ENCODE measurements around the gene ZSWIM1. TPM values are rescaled to one million over a fixed set of nuclear protein-coding genes. Genes with fewer than 3 reads are reported as not detected.

The ZSWIM1 gene
- total and polyA plus RNA-seq, 2 of the 8 experiments (the other 6 are each of a cell fraction or from before 2014, with no cell fraction given) = 14.1 to 15.6 TPM

GRCh38 chr20:45911486-45912343 is 30.7 kb downstream of the ZSWIM1 start, which contains the start of gene PLTP (continued):
- TF ChIP-seq, protein P1, sequence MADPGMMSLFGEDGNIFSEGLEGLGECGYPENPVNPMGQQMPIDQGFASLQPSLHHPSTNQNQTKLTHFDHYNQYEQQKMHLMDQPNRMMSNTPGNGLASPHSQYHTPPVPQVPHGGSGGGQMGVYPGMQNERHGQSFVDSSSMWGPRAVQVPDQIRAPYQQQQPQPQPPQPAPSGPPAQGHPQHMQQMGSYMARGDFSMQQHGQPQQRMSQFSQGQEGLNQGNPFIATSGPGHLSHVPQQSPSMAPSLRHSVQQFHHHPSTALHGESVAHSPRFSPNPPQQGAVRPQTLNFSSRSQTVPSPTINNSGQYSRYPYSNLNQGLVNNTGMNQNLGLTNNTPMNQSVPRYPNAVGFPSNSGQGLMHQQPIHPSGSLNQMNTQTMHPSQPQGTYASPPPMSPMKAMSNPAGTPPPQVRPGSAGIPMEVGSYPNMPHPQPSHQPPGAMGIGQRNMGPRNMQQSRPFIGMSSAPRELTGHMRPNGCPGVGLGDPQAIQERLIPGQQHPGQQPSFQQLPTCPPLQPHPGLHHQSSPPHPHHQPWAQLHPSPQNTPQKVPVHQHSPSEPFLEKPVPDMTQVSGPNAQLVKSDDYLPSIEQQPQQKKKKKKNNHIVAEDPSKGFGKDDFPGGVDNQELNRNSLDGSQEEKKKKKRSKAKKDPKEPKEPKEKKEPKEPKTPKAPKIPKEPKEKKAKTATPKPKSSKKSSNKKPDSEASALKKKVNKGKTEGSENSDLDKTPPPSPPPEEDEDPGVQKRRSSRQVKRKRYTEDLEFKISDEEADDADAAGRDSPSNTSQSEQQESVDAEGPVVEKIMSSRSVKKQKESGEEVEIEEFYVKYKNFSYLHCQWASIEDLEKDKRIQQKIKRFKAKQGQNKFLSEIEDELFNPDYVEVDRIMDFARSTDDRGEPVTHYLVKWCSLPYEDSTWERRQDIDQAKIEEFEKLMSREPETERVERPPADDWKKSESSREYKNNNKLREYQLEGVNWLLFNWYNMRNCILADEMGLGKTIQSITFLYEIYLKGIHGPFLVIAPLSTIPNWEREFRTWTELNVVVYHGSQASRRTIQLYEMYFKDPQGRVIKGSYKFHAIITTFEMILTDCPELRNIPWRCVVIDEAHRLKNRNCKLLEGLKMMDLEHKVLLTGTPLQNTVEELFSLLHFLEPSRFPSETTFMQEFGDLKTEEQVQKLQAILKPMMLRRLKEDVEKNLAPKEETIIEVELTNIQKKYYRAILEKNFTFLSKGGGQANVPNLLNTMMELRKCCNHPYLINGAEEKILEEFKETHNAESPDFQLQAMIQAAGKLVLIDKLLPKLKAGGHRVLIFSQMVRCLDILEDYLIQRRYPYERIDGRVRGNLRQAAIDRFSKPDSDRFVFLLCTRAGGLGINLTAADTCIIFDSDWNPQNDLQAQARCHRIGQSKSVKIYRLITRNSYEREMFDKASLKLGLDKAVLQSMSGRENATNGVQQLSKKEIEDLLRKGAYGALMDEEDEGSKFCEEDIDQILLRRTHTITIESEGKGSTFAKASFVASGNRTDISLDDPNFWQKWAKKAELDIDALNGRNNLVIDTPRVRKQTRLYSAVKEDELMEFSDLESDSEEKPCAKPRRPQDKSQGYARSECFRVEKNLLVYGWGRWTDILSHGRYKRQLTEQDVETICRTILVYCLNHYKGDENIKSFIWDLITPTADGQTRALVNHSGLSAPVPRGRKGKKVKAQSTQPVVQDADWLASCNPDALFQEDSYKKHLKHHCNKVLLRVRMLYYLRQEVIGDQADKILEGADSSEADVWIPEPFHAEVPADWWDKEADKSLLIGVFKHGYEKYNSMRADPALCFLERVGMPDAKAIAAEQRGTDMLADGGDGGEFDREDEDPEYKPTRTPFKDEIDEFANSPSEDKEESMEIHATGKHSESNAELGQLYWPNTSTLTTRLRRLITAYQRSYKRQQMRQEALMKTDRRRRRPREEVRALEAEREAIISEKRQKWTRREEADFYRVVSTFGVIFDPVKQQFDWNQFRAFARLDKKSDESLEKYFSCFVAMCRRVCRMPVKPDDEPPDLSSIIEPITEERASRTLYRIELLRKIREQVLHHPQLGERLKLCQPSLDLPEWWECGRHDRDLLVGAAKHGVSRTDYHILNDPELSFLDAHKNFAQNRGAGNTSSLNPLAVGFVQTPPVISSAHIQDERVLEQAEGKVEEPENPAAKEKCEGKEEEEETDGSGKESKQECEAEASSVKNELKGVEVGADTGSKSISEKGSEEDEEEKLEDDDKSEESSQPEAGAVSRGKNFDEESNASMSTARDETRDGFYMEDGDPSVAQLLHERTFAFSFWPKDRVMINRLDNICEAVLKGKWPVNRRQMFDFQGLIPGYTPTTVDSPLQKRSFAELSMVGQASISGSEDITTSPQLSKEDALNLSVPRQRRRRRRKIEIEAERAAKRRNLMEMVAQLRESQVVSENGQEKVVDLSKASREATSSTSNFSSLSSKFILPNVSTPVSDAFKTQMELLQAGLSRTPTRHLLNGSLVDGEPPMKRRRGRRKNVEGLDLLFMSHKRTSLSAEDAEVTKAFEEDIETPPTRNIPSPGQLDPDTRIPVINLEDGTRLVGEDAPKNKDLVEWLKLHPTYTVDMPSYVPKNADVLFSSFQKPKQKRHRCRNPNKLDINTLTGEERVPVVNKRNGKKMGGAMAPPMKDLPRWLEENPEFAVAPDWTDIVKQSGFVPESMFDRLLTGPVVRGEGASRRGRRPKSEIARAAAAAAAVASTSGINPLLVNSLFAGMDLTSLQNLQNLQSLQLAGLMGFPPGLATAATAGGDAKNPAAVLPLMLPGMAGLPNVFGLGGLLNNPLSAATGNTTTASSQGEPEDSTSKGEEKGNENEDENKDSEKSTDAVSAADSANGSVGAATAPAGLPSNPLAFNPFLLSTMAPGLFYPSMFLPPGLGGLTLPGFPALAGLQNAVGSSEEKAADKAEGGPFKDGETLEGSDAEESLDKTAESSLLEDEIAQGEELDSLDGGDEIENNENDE (IDR thresholded peaks at IDR 0.05; ENCODE audit: insufficient replicate concordance, low read length) = no peak
- no peak for TF ChIP-seq NRF1 (IDR thresholded peaks at IDR 0.05; ENCODE audit: low read depth, low read length)
- no peak for TF ChIP-seq RFX5 (IDR thresholded peaks at IDR 0.05; ENCODE audit: borderline replicate concordance, low read depth, low read length)
- peak; percentile 45 to 83 for TF ChIP-seq POLR2A (IDR thresholded peaks at IDR 0.05; ENCODE audit: control extremely low read depth in 1 of 2, low read depth in 2 of 2, low read length in 2 of 2)
- no peak for TF ChIP-seq RXRA (IDR thresholded peaks at IDR 0.05; ENCODE audit: insufficient read depth, low read depth, low read length)
- TF ChIP-seq FOSL1 (IDR thresholded peaks at IDR 0.05; ENCODE audit: insufficient read depth, low read depth, low read length) = no peak
- TF ChIP-seq TAF1 (IDR thresholded peaks at IDR 0.05; ENCODE audit: low read depth, low read length) = peak; percentile 71
- TF ChIP-seq TCF12 (IDR thresholded peaks at IDR 0.05; ENCODE audit: low read depth, low read length) = no peak
- TF ChIP-seq KDM5A (IDR thresholded peaks at IDR 0.05; ENCODE audit: low read length) = no peak
- TF ChIP-seq MAX (IDR thresholded peaks at IDR 0.05) = peak; percentile 48

All from H1 (cell line).